ENCODE results near the gene BAAT.

- TF ChIP-seq TARDBP (IDR thresholded peaks at IDR 0.05) (no peak), FOXM1 (IDR thresholded peaks at IDR 0.05; ENCODE audit: borderline replicate concordance) (no peak), FOXK2 (IDR thresholded peaks at IDR 0.05) (no peak), BHLHE40 (IDR thresholded peaks at IDR 0.05; ENCODE audit: borderline replicate concordance) (no peak), FOXA1 (IDR thresholded peaks at IDR 0.05) (no peak), SUZ12 (IDR thresholded peaks at IDR 0.05) (no peak), ARNT (IDR thresholded peaks at IDR 0.05) (no peak)
Measured at GRCh38 chr9:101369286-101369685, 15.5 kb downstream of the BAAT start.

All from HEK293T (cell line).